ENCODE data around the gene RASGRF2.

DNA sequence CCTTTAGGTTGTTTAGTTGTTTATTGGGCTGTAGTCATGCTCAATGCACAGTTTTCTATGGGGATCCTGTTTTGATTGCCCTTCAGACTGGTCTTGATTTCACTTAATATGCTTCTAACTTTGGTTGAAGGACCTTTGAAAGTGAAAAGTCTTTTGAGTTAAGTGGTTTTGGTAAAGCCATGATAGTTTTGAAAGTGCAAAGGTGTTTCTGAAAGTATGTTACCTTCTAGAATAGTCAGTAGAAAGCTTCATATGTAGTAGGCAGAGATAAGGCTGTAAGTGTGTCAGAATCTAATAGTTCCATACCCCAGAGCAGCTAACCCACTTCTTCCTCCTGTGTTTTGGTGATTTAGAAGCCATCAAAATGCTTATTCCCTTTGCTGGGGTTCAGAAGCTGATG lies 46.1 kb downstream of the RASGRF2 start:
- TF ChIP-seq FOXM1 (IDR thresholded peaks at IDR 0.05; ENCODE audit: borderline replicate concordance, low read depth): no peak
- TF ChIP-seq, protein P1, sequence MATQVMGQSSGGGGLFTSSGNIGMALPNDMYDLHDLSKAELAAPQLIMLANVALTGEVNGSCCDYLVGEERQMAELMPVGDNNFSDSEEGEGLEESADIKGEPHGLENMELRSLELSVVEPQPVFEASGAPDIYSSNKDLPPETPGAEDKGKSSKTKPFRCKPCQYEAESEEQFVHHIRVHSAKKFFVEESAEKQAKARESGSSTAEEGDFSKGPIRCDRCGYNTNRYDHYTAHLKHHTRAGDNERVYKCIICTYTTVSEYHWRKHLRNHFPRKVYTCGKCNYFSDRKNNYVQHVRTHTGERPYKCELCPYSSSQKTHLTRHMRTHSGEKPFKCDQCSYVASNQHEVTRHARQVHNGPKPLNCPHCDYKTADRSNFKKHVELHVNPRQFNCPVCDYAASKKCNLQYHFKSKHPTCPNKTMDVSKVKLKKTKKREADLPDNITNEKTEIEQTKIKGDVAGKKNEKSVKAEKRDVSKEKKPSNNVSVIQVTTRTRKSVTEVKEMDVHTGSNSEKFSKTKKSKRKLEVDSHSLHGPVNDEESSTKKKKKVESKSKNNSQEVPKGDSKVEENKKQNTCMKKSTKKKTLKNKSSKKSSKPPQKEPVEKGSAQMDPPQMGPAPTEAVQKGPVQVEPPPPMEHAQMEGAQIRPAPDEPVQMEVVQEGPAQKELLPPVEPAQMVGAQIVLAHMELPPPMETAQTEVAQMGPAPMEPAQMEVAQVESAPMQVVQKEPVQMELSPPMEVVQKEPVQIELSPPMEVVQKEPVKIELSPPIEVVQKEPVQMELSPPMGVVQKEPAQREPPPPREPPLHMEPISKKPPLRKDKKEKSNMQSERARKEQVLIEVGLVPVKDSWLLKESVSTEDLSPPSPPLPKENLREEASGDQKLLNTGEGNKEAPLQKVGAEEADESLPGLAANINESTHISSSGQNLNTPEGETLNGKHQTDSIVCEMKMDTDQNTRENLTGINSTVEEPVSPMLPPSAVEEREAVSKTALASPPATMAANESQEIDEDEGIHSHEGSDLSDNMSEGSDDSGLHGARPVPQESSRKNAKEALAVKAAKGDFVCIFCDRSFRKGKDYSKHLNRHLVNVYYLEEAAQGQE (IDR thresholded peaks at IDR 0.05; ENCODE audit: low read depth): no peak
- no peak for TF ChIP-seq EP300 (IDR thresholded peaks at IDR 0.05; ENCODE audit: borderline replicate concordance)
- no peak for TF ChIP-seq TEAD4 (IDR thresholded peaks at IDR 0.05)
- no peak for TF ChIP-seq TCF12 (IDR thresholded peaks at IDR 0.05; ENCODE audit: low read depth)
- TF ChIP-seq, protein P2, sequence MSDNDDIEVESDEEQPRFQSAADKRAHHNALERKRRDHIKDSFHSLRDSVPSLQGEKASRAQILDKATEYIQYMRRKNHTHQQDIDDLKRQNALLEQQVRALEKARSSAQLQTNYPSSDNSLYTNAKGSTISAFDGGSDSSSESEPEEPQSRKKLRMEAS (IDR thresholded peaks at IDR 0.05): no peak
- no peak for TF ChIP-seq YY1 (IDR thresholded peaks at IDR 0.05; ENCODE audit: low read depth)
- no peak for TF ChIP-seq EGR1 (IDR thresholded peaks at IDR 0.05)
- TF ChIP-seq TAF1 (IDR thresholded peaks at IDR 0.05; ENCODE audit: low read depth): no peak
- TF ChIP-seq, protein P3, sequence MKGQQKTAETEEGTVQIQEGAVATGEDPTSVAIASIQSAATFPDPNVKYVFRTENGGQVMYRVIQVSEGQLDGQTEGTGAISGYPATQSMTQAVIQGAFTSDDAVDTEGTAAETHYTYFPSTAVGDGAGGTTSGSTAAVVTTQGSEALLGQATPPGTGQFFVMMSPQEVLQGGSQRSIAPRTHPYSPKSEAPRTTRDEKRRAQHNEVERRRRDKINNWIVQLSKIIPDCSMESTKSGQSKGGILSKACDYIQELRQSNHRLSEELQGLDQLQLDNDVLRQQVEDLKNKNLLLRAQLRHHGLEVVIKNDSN (IDR thresholded peaks at IDR 0.05): no peak

Data from Ishikawa (cell line).